ENCODE measurements around the gene SPOCK2.
"Not testable (repeated sequence)": the region's sequence is repeated elsewhere in the genome, so short reads cannot be mapped to it uniquely, and the experiment has no call there.

SPOCK2 gene

GRCh38 chr10:72043016-72043834 lies 45.1 kb downstream of the SPOCK2 start:
- Histone ChIP-seq H3K9me3 (ENCODE audit: control insufficient read depth in 1 of 2, low read length in 2 of 2) (no peaks in the 10 kb centered on the region), H3K36me3 (ENCODE audit: control insufficient read depth in 1 of 2, insufficient read depth in 2 of 2, low read length in 2 of 2) (no peaks in the 10 kb centered on the region), H3K27ac (ENCODE audit: low read length) (no peak overlapping the region), H3K27me3 (ENCODE audit: low read depth, low read length) (no peaks in the 10 kb centered on the region), H3K4me3 (ENCODE audit: low read depth in 1 of 2, low read length in 2 of 2) (no peak overlapping the region), H3K4me1 (ENCODE audit: control insufficient read depth in 1 of 2, insufficient read depth in 2 of 2, low read length in 2 of 2) (peaks cover 0 to 11% of the 10 kb centered on the region in 2 donors)

- H3K4me1 ChIP-seq (ENCODE audit: control insufficient read depth in 1 of 2, insufficient read depth in 2 of 2, low read length in 2 of 2) = peaks cover 0 to 11% of the 10 kb centered on the region in 2 donors
These were observed 46.9 kb downstream of the SPOCK2 start for GRCh38 chr10:72041491-72041890.

GRCh38 chr10:72039377-72039776 lies 49.0 kb downstream of the SPOCK2 start:
- H3K36me3 ChIP-seq (ENCODE audit: control insufficient read depth in 1 of 2, insufficient read depth in 2 of 2, low read length in 2 of 2) = no peaks in the 10 kb centered on the region
- H3K27me3 ChIP-seq (ENCODE audit: low read depth, low read length) = no peaks in the 10 kb centered on the region
- peaks cover 0 to 3% of the 10 kb centered on the region in 2 donors for H3K4me1 ChIP-seq (ENCODE audit: control insufficient read depth in 1 of 2, insufficient read depth in 2 of 2, low read length in 2 of 2)
- H3K4me3 ChIP-seq (ENCODE audit: low read depth in 1 of 2, low read length in 2 of 2) = no peak overlapping the region
- H3K27ac ChIP-seq (ENCODE audit: low read length) = no peak overlapping the region
- H3K9me3 ChIP-seq (ENCODE audit: control insufficient read depth in 1 of 2, low read length in 2 of 2) = no peaks in the 10 kb centered on the region

More at GRCh38 chr10:72041491-72041890, 46.9 kb downstream of the SPOCK2 start:
- H3K4me3 ChIP-seq (ENCODE audit: low read depth in 1 of 2, low read length in 2 of 2) = no peak overlapping the region
- H3K27ac ChIP-seq (ENCODE audit: low read length) = no peak overlapping the region
- H3K36me3 ChIP-seq (ENCODE audit: control insufficient read depth in 1 of 2, insufficient read depth in 2 of 2, low read length in 2 of 2) = no peaks in the 10 kb centered on the region
- no peaks in the 10 kb centered on the region for H3K9me3 ChIP-seq (ENCODE audit: control insufficient read depth in 1 of 2, low read length in 2 of 2)
- no peaks in the 10 kb centered on the region for H3K27me3 ChIP-seq (ENCODE audit: low read depth, low read length)

- no peak overlapping the region for H3K27ac ChIP-seq (ENCODE audit: low read length)
These were observed 49.8 kb downstream of the SPOCK2 start for GRCh38 chr10:72038458-72039001.

GRCh38 chr10:72037811-72038210 lies 50.5 kb downstream of the SPOCK2 start:
- no peaks in the 10 kb centered on the region for H3K36me3 ChIP-seq (ENCODE audit: control insufficient read depth in 1 of 2, insufficient read depth in 2 of 2, low read length in 2 of 2)
- no peak overlapping the region for H3K4me3 ChIP-seq (ENCODE audit: low read depth in 1 of 2, low read length in 2 of 2)
- no peaks in the 10 kb centered on the region for H3K27me3 ChIP-seq (ENCODE audit: low read depth, low read length)
- no peak overlapping the region for H3K27ac ChIP-seq (ENCODE audit: low read length)
- no peaks in the 10 kb centered on the region for H3K4me1 ChIP-seq (ENCODE audit: control insufficient read depth in 1 of 2, insufficient read depth in 2 of 2, low read length in 2 of 2)
- H3K9me3 ChIP-seq (ENCODE audit: control insufficient read depth in 1 of 2, low read length in 2 of 2) = no peaks in the 10 kb centered on the region

More at GRCh38 chr10:72038458-72039001, 49.8 kb downstream of the SPOCK2 start:
- Histone ChIP-seq H3K4me1 (ENCODE audit: control insufficient read depth in 1 of 2, insufficient read depth in 2 of 2, low read length in 2 of 2) (no peaks in the 10 kb centered on the region), H3K9me3 (ENCODE audit: control insufficient read depth in 1 of 2, low read length in 2 of 2) (no peaks in the 10 kb centered on the region), H3K4me3 (ENCODE audit: low read depth in 1 of 2, low read length in 2 of 2) (no peak overlapping the region), H3K36me3 (ENCODE audit: control insufficient read depth in 1 of 2, insufficient read depth in 2 of 2, low read length in 2 of 2) (no peaks in the 10 kb centered on the region), H3K27me3 (ENCODE audit: low read depth, low read length) (no peaks in the 10 kb centered on the region)

- Histone ChIP-seq H3K36me3 (ENCODE audit: control insufficient read depth in 1 of 2, insufficient read depth in 2 of 2, low read length in 2 of 2) (no peaks in the 10 kb centered on the region), H3K27me3 (ENCODE audit: low read depth, low read length) (no peaks in the 10 kb centered on the region), H3K4me3 (ENCODE audit: low read depth in 1 of 2, low read length in 2 of 2) (no peak overlapping the region), H3K9me3 (ENCODE audit: control insufficient read depth in 1 of 2, low read length in 2 of 2) (no peaks in the 10 kb centered on the region), H3K27ac (ENCODE audit: low read length) (no peak overlapping the region), H3K4me1 (ENCODE audit: control insufficient read depth in 1 of 2, insufficient read depth in 2 of 2, low read length in 2 of 2) (no peaks in the 10 kb centered on the region)
These were observed 51.1 kb downstream of the SPOCK2 start for GRCh38 chr10:72037266-72037665.

- no peaks in the 10 kb centered on the region for H3K9me3 ChIP-seq (ENCODE audit: control insufficient read depth in 1 of 2, low read length in 2 of 2)
- H3K27ac ChIP-seq (ENCODE audit: low read length) = no peak overlapping the region
- no peaks in the 10 kb centered on the region for H3K27me3 ChIP-seq (ENCODE audit: low read depth, low read length)
- H3K36me3 ChIP-seq (ENCODE audit: control insufficient read depth in 1 of 2, insufficient read depth in 2 of 2, low read length in 2 of 2) = no peaks in the 10 kb centered on the region
- H3K4me1 ChIP-seq (ENCODE audit: control insufficient read depth in 1 of 2, insufficient read depth in 2 of 2, low read length in 2 of 2) = no peaks in the 10 kb centered on the region
- no peak overlapping the region for H3K4me3 ChIP-seq (ENCODE audit: low read depth in 1 of 2, low read length in 2 of 2)
These were observed 53.0 kb downstream of the SPOCK2 start for GRCh38 chr10:72035252-72035887.

GRCh38 chr10:72034761-72035160 lies 53.6 kb downstream of the SPOCK2 start:
- Histone ChIP-seq H3K4me1 (ENCODE audit: control insufficient read depth in 1 of 2, insufficient read depth in 2 of 2, low read length in 2 of 2) (no peaks in the 10 kb centered on the region), H3K27me3 (ENCODE audit: low read depth, low read length) (no peaks in the 10 kb centered on the region), H3K36me3 (ENCODE audit: control insufficient read depth in 1 of 2, insufficient read depth in 2 of 2, low read length in 2 of 2) (no peaks in the 10 kb centered on the region), H3K27ac (ENCODE audit: low read length) (no peak overlapping the region), H3K4me3 (ENCODE audit: low read depth in 1 of 2, low read length in 2 of 2) (no peak overlapping the region), H3K9me3 (ENCODE audit: control insufficient read depth in 1 of 2, low read length in 2 of 2) (no peaks in the 10 kb centered on the region)

- no peaks in the 10 kb centered on the region for H3K4me1 ChIP-seq (ENCODE audit: control insufficient read depth in 1 of 2, insufficient read depth in 2 of 2, low read length in 2 of 2)
- H3K27ac ChIP-seq (ENCODE audit: low read length) = no peak overlapping the region
- H3K36me3 ChIP-seq (ENCODE audit: control insufficient read depth in 1 of 2, insufficient read depth in 2 of 2, low read length in 2 of 2) = no peaks in the 10 kb centered on the region
- no peak overlapping the region for H3K4me3 ChIP-seq (ENCODE audit: low read depth in 1 of 2, low read length in 2 of 2)
- H3K9me3 ChIP-seq (ENCODE audit: control insufficient read depth in 1 of 2, low read length in 2 of 2) = no peaks in the 10 kb centered on the region
- H3K27me3 ChIP-seq (ENCODE audit: low read depth, low read length) = no peaks in the 10 kb centered on the region
These were observed 54.3 kb downstream of the SPOCK2 start for GRCh38 chr10:72034040-72034499.

- H3K27ac ChIP-seq (ENCODE audit: low read length); H3K4me3 ChIP-seq (ENCODE audit: low read depth in 1 of 2, low read length in 2 of 2); H3K4me1 ChIP-seq (ENCODE audit: control insufficient read depth in 1 of 2, insufficient read depth in 2 of 2, low read length in 2 of 2); H3K9me3 ChIP-seq (ENCODE audit: control insufficient read depth in 1 of 2, low read length in 2 of 2); H3K36me3 ChIP-seq (ENCODE audit: control insufficient read depth in 1 of 2, insufficient read depth in 2 of 2, low read length in 2 of 2); H3K27me3 ChIP-seq (ENCODE audit: low read depth, low read length): not testable (repeated sequence)
These were observed 55.8 kb downstream of the SPOCK2 start for GRCh38 chr10:72032409-72033162.

- H3K27ac ChIP-seq (ENCODE audit: low read length) = no peak overlapping the region
- no peak overlapping the region for H3K4me3 ChIP-seq (ENCODE audit: low read depth in 1 of 2, low read length in 2 of 2)
- H3K9me3 ChIP-seq (ENCODE audit: control insufficient read depth in 1 of 2, low read length in 2 of 2) = no peaks in the 10 kb centered on the region
These were observed 56.6 kb downstream of the SPOCK2 start for GRCh38 chr10:72031706-72032105.

More at GRCh38 chr10:72031706-72032105, 56.6 kb downstream of the SPOCK2 start:
- Histone ChIP-seq H3K36me3 (ENCODE audit: control insufficient read depth in 1 of 2, insufficient read depth in 2 of 2, low read length in 2 of 2) (no peaks in the 10 kb centered on the region), H3K27me3 (ENCODE audit: low read depth, low read length) (no peaks in the 10 kb centered on the region), H3K4me1 (ENCODE audit: control insufficient read depth in 1 of 2, insufficient read depth in 2 of 2, low read length in 2 of 2) (no peaks in the 10 kb centered on the region)
